ENCODE results near the gene ANKRD6.

ANKRD6 gene

DNA sequence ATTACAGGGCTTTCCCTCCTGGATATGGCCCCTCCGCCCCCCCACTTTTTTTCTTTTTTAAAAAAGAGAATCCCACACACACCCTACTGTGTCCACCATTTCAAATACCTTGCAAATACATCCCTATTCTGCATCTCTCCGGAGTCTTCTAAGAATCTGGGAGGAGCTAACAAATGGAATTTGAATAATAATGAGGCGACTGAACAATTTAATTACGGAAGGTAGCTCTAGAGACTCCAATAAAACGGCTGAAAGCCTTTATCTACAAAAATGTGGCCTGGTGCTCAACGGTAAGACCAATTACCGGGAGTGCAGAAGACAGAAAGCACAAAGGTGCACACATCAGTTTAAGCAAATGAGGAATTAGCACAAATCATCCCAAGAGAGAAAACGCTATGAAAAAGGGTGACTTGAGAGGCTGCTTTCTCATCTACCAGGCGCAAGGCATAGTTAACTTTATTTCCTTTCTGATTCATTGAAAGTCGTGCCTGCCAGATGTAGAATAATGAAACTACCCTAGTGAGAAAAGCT is 22.7 kb upstream of the ANKRD6 start:
- Histone ChIP-seq H3K4me3 (replicated peaks; ENCODE audit: low read depth, low read length) (peak overlapping the region; percentile 87), H3K27me3 (replicated peaks; ENCODE audit: control insufficient read depth, insufficient read depth, low read length) (no peaks in the 10 kb centered on the region), H3K36me3 (ENCODE audit: control insufficient read depth, insufficient read depth, low read length) (no peaks in the 10 kb centered on the region)
- TF ChIP-seq CTCF (IDR thresholded peaks at IDR 0.05; ENCODE audit: insufficient read depth, low read length, poor library complexity, severe bottlenecking): no peak
- no peak for DNase-seq (ENCODE audit: extremely low read depth, insufficient read length)

GRCh38 chr6:89410788-89411144 is 22.2 kb upstream of the ANKRD6 start:
- no peak for DNase-seq (ENCODE audit: extremely low read depth, insufficient read length)
- no peak for TF ChIP-seq CTCF (IDR thresholded peaks at IDR 0.05; ENCODE audit: insufficient read depth, low read length, poor library complexity, severe bottlenecking)
- H3K27me3 ChIP-seq (replicated peaks; ENCODE audit: control insufficient read depth, insufficient read depth, low read length): no peaks in the 10 kb centered on the region
- no peaks in the 10 kb centered on the region for H3K36me3 ChIP-seq (ENCODE audit: control insufficient read depth, insufficient read depth, low read length)
- peak overlapping the region; percentile 87 for H3K4me3 ChIP-seq (replicated peaks; ENCODE audit: low read depth, low read length)

DNA sequence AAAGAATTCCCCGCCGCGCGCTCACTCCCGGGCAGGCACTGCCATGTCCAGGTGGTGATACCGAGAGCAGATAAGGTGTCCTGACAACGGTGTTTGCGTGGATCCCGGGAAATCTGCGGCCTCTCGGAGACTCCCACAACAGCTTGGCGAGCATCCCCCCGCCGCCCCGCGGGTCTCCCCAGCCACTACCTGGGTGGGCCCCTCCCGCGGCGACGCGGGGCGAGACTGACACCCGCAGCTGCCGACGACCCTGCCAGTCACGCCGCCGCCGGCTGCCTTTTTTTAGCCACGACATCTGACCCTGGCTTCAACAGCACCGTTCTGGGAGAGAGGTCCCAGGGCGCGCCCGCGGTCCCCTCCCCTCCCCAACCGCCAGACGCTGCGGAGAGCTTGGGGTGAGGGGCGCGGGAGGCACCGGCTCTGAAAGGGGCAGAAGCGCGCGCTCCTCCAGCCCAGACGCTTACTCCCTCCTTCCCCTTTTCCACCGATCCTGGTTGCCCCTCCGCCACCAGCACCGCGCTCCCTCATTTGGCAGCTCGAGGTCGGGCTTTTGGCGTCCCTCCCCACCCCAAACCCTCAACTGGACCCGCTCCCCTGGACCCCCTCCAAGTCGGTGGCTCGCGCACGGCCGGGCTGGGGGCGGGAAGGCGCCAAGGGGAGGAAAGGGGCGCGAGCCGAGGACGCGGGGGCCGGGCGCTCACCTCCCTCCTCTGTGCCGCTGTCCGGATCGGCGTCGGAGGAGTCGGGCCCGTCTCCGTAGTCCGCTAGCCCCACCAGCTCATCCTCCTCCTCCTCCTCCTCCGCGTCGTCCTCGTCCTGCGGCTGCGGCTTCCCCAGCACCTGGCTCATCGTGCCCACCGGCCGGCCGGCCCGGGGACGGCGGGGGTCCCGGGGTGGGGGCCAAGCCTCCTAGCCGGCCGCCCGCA is 21.5 kb upstream of the ANKRD6 start:
- H3K27me3 ChIP-seq (replicated peaks; ENCODE audit: control insufficient read depth, insufficient read depth, low read length): no peaks in the 10 kb centered on the region
- peak; percentile 60 for DNase-seq (ENCODE audit: extremely low read depth, insufficient read length)
- H3K36me3 ChIP-seq (ENCODE audit: control insufficient read depth, insufficient read depth, low read length): no peaks in the 10 kb centered on the region
- no peak for TF ChIP-seq CTCF (IDR thresholded peaks at IDR 0.05; ENCODE audit: insufficient read depth, low read length, poor library complexity, severe bottlenecking)
- H3K4me3 ChIP-seq (replicated peaks; ENCODE audit: low read depth, low read length): peak overlapping the region; percentile 87

DNA sequence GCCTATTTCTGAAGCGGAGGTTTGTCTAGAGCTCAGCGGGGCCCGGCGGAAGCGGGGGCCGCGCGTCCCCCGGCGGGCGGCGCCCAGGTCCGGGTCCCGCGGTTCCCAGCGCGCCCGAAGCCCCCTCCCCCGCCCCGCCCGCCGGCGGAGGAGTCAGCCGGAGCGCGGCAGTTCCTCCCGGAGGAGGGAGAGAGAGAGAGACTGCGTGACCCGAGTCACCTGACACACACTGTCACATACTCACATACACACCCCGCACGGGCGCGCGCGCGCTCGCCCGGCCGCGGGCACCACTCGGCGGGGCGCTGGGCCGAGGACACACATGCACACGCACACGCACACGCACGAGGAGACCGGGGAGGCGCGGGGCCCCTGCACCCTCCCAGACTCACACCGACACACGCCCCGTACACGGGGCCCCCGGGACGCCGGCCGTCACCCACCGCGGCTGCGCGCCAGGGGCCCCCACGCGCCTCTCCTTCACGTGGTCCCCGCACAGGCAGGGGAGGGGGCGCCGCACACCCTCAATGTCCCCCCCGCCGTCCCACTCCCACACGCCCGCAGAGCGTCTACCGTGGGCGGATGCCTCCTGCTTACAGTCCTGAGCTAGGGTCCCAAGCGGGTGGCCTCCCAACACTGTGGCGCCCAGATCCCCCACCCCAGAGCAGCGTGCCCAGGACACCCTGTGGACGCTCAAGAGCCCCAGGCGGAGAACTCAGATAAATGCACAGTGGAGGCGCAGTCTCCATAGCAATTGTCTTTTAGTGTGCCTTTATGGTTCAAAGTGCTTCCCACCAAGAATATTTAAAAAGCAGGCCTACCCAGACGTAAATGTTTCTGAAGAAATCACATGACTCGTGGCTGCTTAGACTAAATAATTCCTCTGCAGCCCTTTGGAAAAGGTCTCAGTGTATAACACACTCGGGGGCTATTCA is 20.6 kb upstream of the ANKRD6 start, which contains the start of gene RRAGD:
TSS of gene RRAGD (minus strand) at position 203 of the 935 bp plus-strand sequence. CDS start 280 bp downstream, outside the sequence.
- TF ChIP-seq CTCF (IDR thresholded peaks at IDR 0.05; ENCODE audit: insufficient read depth, low read length, poor library complexity, severe bottlenecking): peak; percentile 9
- H3K4me3 ChIP-seq (replicated peaks; ENCODE audit: low read depth, low read length): peak within 1 kb of the TSS; percentile 87
- peak; percentile 86 for DNase-seq (ENCODE audit: extremely low read depth, insufficient read length)
- no peaks in the 10 kb centered on the region for H3K27me3 ChIP-seq (replicated peaks; ENCODE audit: control insufficient read depth, insufficient read depth, low read length)
- H3K36me3 ChIP-seq (ENCODE audit: control insufficient read depth, insufficient read depth, low read length): no peaks in the 10 kb centered on the region

DNA sequence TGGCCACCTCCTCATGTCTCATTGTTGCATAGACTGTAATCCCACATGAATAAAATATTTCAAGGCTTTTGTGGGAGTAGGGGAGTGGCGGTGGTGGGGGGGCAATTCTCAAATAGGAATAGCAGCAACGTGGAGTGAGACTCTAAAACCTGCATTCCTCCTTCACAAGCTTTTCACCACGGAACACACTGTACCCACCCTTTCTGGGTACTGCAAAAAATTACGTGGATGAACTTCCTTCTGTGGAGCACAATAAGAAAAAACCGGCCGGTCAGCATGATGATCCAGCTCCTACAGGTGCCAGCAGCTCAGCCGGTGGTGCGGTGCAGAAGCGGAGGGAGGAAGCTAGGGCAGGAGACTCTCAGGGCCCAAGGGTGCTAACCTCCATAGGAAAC is 19.9 kb upstream of the ANKRD6 start:
- H3K4me3 ChIP-seq (replicated peaks; ENCODE audit: low read depth, low read length): peak overlapping the region; percentile 87

More for the DNA sequence above, 19.9 kb upstream of the ANKRD6 start:
- no peak for DNase-seq (ENCODE audit: extremely low read depth, insufficient read length)
- TF ChIP-seq CTCF (IDR thresholded peaks at IDR 0.05; ENCODE audit: insufficient read depth, low read length, poor library complexity, severe bottlenecking): no peak
- H3K27me3 ChIP-seq (replicated peaks; ENCODE audit: control insufficient read depth, insufficient read depth, low read length): no peaks in the 10 kb centered on the region
- no peaks in the 10 kb centered on the region for H3K36me3 ChIP-seq (ENCODE audit: control insufficient read depth, insufficient read depth, low read length)
